HUES64 (cell line): ENCODE results near the gene GLO1. TPM values are rescaled to one million over a fixed set of nuclear protein-coding genes. Genes with fewer than 3 reads are reported as not detected.
A peak's percentile ranks its signal among the peaks of the same experiment; 100 is the strongest.

Experiments
- H3K27ac ChIP-seq: 2 replicates; pipeline ENCODE4 v1.7.0; 2013; ENCODE audit warnings: low read depth, low read length, inconsistent platforms
- H3K27me3 ChIP-seq: 2 replicates; pipeline ENCODE4 v1.6.1; 2013; ENCODE audit warnings: mild to moderate bottlenecking, low read length; ENCODE audit not compliant: insufficient read depth
- H3K36me3 ChIP-seq: 2 replicates; pipeline ENCODE4 v1.6.1; 2013; ENCODE audit warnings: mild to moderate bottlenecking, low read length; ENCODE audit not compliant: insufficient read depth
- H3K4me1 ChIP-seq: 2 replicates; pipeline ENCODE4 v1.6.1; 2013; ENCODE audit warnings: mild to moderate bottlenecking, low read length, moderate library complexity; ENCODE audit not compliant: insufficient read depth
- H3K4me3 ChIP-seq: 2 replicates; pipeline ENCODE4 v1.5.1; 2013; ENCODE audit warnings: mild to moderate bottlenecking, low read length, moderate library complexity
- H3K9ac ChIP-seq: 2 replicates; pipeline ENCODE4 v1.6.1; 2013; ENCODE audit warnings: mild to moderate bottlenecking, low read depth, low read length
- H3K9me3 ChIP-seq: 2 replicates; pipeline ENCODE4 v1.6.1; 2013; ENCODE audit warnings: low read depth, low read length; ENCODE audit not compliant: insufficient read depth
- WGBS: fragments of 150-250, 120-280 bp; methylation state at CpG from one replicate; pipeline ENCODE4 v1.1.7; 2013; ENCODE audit warnings: missing lambda C conversion rate; 5-methylcytosine and 5-hydroxymethylcytosine counted together
- polyA plus RNA-seq, 2 experiments: library from polyadenylated mRNA; stranded (reverse); fragments of 50-300 nt; gene quantifications; one replicate each; pipeline ENCODE4 v1.2.3, GENCODE V29; 2013

The GLO1 gene
- 165 TPM for polyA plus RNA-seq (2013, experiment 1 of 2)
- 188 TPM for polyA plus RNA-seq (2013, experiment 2 of 2)

- Histone ChIP-seq H3K9me3 (peaks cover 8% of the 10 kb centered on the region; the same call in 1 of the 2 replicates), H3K27me3 (no peaks in the 10 kb centered on the region; the same call in 1 of the 2 replicates), H3K9ac (peak within 1 kb of the TSS; percentile 89), H3K4me3 (peak within 1 kb of the TSS; percentile 78), H3K27ac (peak within 1 kb of the TSS; percentile 72), H3K4me1 (0 out of 2 replicates have a peak, but pooled peaks cover 2% of the 10 kb centered on the region), H3K36me3 (peaks cover 14% of the 10 kb centered on the region; the same call in 1 of the 2 replicates)
- 1% methylated on average over 52 of the region's 53 CpGs for WGBS
Observed at GRCh38 chr6:38702558-38703397, at the start of gene GLO1. Gene GLO1 (minus strand): TSS chr6:38703145. CDS start chr6:38703054, 91 bp downstream.

GRCh38 chr6:38750968-38751615, 48.1 kb upstream of the GLO1 start:
- no peaks in the 10 kb centered on the region for H3K9me3 ChIP-seq
- no peak overlapping the region for H3K4me3 ChIP-seq
- no peaks in the 10 kb centered on the region for H3K4me1 ChIP-seq
- H3K9ac ChIP-seq = no peak overlapping the region
- H3K27ac ChIP-seq = no peak overlapping the region
- WGBS = 76% methylated on average over 1 of the region's 1 CpG
- H3K27me3 ChIP-seq = no peaks in the 10 kb centered on the region
- H3K36me3 ChIP-seq = no peaks in the 10 kb centered on the region

GRCh38 chr6:38749473-38749872, 46.5 kb upstream of the GLO1 start:
- Histone ChIP-seq H3K4me3 (no peak overlapping the region), H3K36me3 (no peaks in the 10 kb centered on the region), H3K4me1 (no peaks in the 10 kb centered on the region), H3K27me3 (no peaks in the 10 kb centered on the region), H3K27ac (no peak overlapping the region), H3K9me3 (no peaks in the 10 kb centered on the region), H3K9ac (no peak overlapping the region)
- no CpG with 5 or more reads among the region's 1 CpG for WGBS

DNA sequence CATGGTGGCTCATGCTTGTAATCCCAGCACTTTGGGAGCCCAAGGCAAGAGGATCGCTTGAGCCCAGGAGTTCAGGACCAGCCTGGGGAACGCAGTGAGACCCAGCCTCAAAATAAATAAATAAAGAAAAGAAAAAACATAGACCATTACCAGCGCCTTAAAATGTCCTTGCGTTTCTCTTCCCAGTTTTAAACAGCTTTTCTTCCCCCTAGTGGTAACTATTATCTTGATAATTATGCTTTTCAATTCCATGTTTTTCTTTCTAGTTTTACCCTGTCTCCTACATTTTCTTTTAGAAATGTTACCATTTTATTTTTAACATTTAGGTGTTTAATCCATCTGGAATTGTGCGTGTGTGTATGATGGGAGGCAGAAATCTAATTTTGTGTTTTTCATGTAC, 36.6 kb upstream of the GLO1 start:
- Histone ChIP-seq H3K36me3 (no peaks in the 10 kb centered on the region), H3K27me3 (no peaks in the 10 kb centered on the region), H3K4me3 (no peak overlapping the region), H3K9me3 (no peaks in the 10 kb centered on the region), H3K9ac (no peak overlapping the region), H3K4me1 (no peaks in the 10 kb centered on the region), H3K27ac (no peak overlapping the region)
- 59% methylated on average over 5 of the region's 5 CpGs for WGBS

DNA sequence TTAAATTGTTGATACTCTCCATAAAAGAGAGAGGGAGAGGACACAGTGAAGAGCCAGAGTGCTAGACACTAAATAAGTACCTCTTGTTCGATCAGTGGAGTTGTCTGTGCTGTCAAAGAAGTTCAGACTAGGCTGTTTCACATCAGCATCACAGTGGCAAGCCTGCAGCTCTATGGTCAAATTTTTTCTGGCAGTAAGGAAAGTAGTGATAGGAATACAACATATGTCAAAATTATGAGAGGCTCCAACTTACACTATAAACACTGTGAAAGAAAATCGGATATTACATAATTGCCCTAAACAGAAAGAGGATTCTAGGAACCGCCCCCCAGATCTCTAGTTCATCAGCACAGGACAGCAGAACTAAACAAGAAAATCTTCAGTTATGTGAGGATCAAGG, 35.3 kb upstream of the GLO1 start:
- Histone ChIP-seq H3K9ac (no peak overlapping the region), H3K4me3 (no peak overlapping the region), H3K36me3 (no peaks in the 10 kb centered on the region), H3K27ac (no peak overlapping the region), H3K4me1 (no peaks in the 10 kb centered on the region), H3K9me3 (no peaks in the 10 kb centered on the region), H3K27me3 (no peaks in the 10 kb centered on the region)
- 91% methylated on average over 3 of the region's 3 CpGs for WGBS

DNA sequence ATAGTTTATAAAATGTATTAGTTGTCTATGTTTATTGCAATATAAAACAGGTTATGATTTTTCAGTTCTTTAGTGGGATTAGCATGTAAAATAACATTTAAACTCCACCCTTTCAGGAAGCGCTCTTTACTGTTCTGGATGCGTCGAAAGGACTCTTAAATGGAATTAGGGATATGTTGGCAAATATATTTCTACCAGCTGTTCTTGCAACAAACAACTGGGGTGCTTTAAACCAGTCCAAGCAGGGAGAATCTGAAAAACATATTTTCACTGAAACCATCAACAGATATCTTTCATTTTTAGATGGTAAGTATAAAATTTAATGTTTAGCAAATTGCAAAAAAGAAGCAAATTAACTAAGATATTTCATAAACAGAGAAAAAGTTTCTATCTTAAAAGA, 34.0 kb upstream of the GLO1 start:
- no peaks in the 10 kb centered on the region for H3K27me3 ChIP-seq
- H3K36me3 ChIP-seq = no peaks in the 10 kb centered on the region
- H3K4me1 ChIP-seq = no peaks in the 10 kb centered on the region
- no peak overlapping the region for H3K9ac ChIP-seq
- H3K4me3 ChIP-seq = no peak overlapping the region
- no CpG with 5 or more reads among the region's 3 CpGs for WGBS
- H3K9me3 ChIP-seq = no peaks in the 10 kb centered on the region
- no peak overlapping the region for H3K27ac ChIP-seq

DNA sequence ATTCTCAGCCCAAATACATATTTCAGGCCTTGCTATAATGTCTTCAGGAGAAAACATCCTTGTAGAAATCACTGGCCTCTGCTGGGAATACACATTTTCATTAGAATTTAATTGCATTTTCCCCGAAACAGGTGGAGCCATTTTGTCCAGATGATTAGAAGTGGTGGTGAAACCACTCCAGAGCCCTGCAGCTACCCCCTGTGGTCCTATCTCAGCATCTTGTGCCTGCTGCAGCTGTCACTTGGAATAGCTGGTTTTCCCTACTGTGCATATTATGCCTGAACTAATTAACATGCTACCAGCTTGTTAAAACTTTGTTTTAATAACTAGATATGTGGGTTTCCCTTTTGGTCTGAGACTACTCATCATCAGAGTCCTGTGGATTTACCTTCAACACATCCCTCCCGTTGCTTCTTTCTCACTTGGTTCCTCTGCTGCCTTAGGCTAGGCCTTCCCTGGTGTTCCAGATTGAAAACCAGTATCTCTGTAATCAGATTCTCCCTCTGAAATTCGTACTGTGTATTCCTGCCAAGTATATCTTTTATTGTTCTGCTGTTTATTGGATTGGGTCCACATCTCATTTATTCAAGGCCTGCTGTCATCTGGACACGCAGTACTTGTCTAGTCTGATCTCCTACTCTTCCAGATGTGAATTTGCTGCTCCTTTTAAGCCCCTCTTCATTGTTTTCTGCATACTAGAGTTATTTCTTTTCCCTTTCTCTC, 27.4 kb upstream of the GLO1 start:
- 86% methylated on average over 4 of the region's 4 CpGs for WGBS
- Histone ChIP-seq H3K4me3 (no peak overlapping the region), H3K9me3 (no peaks in the 10 kb centered on the region), H3K9ac (no peak overlapping the region), H3K4me1 (no peaks in the 10 kb centered on the region), H3K27me3 (no peaks in the 10 kb centered on the region), H3K36me3 (no peaks in the 10 kb centered on the region), H3K27ac (no peak overlapping the region)

DNA sequence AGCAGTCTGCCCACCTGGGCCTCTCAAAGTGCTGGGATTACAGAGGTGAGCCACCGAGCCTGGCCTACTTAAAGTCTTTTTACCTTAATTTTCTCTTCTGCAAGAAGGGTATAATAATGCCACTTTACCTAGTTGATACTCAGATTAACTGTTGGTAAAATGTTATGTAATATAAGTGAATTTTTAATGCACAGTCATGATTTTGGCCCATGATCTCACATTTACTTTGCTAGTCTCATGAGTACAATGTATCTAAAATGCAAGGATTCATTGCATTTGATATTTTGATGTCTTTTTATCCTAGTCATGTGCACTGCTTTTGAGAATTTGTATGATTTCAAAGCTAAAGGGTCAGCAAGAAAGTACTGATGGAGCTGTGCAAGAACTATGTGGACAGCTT, 25.3 kb upstream of the GLO1 start:
- Histone ChIP-seq H3K9ac (no peak overlapping the region), H3K27me3 (no peaks in the 10 kb centered on the region), H3K36me3 (no peaks in the 10 kb centered on the region), H3K27ac (no peak overlapping the region), H3K4me1 (no peaks in the 10 kb centered on the region), H3K4me3 (no peak overlapping the region), H3K9me3 (no peaks in the 10 kb centered on the region)
- WGBS = 88% methylated on average over 1 of the region's 1 CpG

GRCh38 chr6:38725414-38726183, 22.7 kb upstream of the GLO1 start:
- 84% methylated on average over 4 of the region's 4 CpGs for WGBS
- no peaks in the 10 kb centered on the region for H3K36me3 ChIP-seq
- H3K9ac ChIP-seq = no peak overlapping the region
- no peak overlapping the region for H3K4me3 ChIP-seq
- no peaks in the 10 kb centered on the region for H3K27me3 ChIP-seq
- H3K4me1 ChIP-seq = no peaks in the 10 kb centered on the region
- H3K27ac ChIP-seq = no peak overlapping the region
- H3K9me3 ChIP-seq = no peaks in the 10 kb centered on the region

DNA sequence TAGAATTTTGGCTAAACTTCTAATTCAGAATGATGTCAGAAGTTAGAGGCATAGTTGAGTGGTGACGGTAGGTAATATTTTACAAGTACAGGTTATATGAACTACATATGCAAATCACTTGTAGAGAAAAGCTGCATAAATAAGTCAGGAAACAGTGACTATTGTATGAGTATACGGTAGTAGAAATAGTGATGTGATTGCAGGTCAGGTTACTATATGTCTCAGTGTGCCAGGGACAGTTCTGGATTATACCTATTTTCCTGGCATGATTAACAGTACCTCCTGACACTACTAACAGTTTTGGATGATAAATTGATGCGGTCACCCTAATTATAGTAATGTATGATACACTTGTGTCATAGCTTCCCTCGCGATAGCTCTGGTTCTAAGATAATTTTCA, 21.4 kb upstream of the GLO1 start:
- Histone ChIP-seq H3K27ac (no peak overlapping the region), H3K4me1 (no peaks in the 10 kb centered on the region), H3K36me3 (no peaks in the 10 kb centered on the region), H3K9me3 (no peaks in the 10 kb centered on the region), H3K9ac (no peak overlapping the region), H3K27me3 (no peaks in the 10 kb centered on the region), H3K4me3 (no peak overlapping the region)
- 100% methylated on average over 2 of the region's 5 CpGs for WGBS
